Smooth muscle cell (in vitro differentiated cells): ENCODE measurements around the gene KMO. TPM values are rescaled to one million over a fixed set of nuclear protein-coding genes. Genes with fewer than 3 reads are reported as not detected.

Experiments used
- DNase-seq: peaks from one replicate; lab custom pipeline; 2025; ENCODE audit not compliant: unreplicated experiment; lab: John Stamatoyannopoulos, UW
- H2AFZ ChIP-seq: fragments of 200-600 bp; sonication (generic); 2 replicates; pipeline ENCODE4 v1.6.0; 2016; ENCODE audit warnings: antibody characterized with exemption, low read depth, mild to moderate bottlenecking
- H3F3A ChIP-seq: fragments of 200-600 bp; sonication (generic); 2 replicates; pipeline ENCODE4 v1.6.0; 2017; ENCODE audit warnings: antibody characterized with exemption, low read depth
- H3K27ac ChIP-seq: fragments of 200-600 bp; sonication (generic); 2 replicates; pipeline ENCODE4 v1.5.1; 2016; ENCODE audit warnings: low read depth, mild to moderate bottlenecking
- H3K27me3 ChIP-seq: fragments of 200-600 bp; sonication (generic); 2 replicates; pipeline ENCODE4 v1.6.1; 2016; ENCODE audit warnings: low read depth, mild to moderate bottlenecking
- H3K36me3 ChIP-seq: fragments of 200-600 bp; sonication (generic); 2 replicates; pipeline ENCODE4 v1.5.1; 2016; ENCODE audit warnings: low read depth
- H3K4me1 ChIP-seq: fragments of 200-600 bp; sonication (generic); 2 replicates; pipeline ENCODE4 v1.5.1; 2016; ENCODE audit warnings: low read depth
- H3K4me2 ChIP-seq: fragments of 200-600 bp; sonication (generic); 2 replicates; pipeline ENCODE4 v1.6.0; 2016; ENCODE audit warnings: mild to moderate bottlenecking
- H3K4me3 ChIP-seq: fragments of 200-600 bp; sonication (generic); 2 replicates; pipeline ENCODE4 v1.5.1; 2016; ENCODE audit warnings: mild to moderate bottlenecking
- H3K79me2 ChIP-seq: fragments of 200-600 bp; sonication (generic); 2 replicates; pipeline ENCODE4 v1.6.0; 2016; ENCODE audit warnings: low read depth, mild to moderate bottlenecking
- H3K9ac ChIP-seq: fragments of 200-600 bp; sonication (generic); 2 replicates; pipeline ENCODE4 v1.6.0; 2016; ENCODE audit warnings: low read depth
- H3K9me3 ChIP-seq: fragments of 200-600 bp; sonication (generic); replicated peaks from 2 replicates; pipeline ENCODE4 v1.5.1; 2016; ENCODE audit warnings: low read depth
- H4K20me1 ChIP-seq: fragments of 200-600 bp; sonication (generic); 2 replicates; pipeline ENCODE4 v1.6.0; 2016; ENCODE audit warnings: low read depth
- CTCF ChIP-seq: fragments of 200-600 bp; sonication (generic); IDR thresholded peaks from 2 replicates; pipeline ENCODE4 v1.5.1; 2017; ENCODE audit warnings: borderline replicate concordance, mild to moderate bottlenecking, antibody characterized with exemption; ENCODE audit not compliant: insufficient read depth, poor library complexity, severe bottlenecking
- WGBS: methylation state at CpG from one replicate; pipeline ENCODE4 v1.1.7; 2016; ENCODE audit warnings: low lambda C conversion rate; 5-methylcytosine and 5-hydroxymethylcytosine counted together
- polyA plus RNA-seq: library from polyadenylated mRNA; unstranded; fragments of >200 nt; fragmentation: Nextera tagmentation; extraction: Ambion mirVana; gene quantifications from 2 replicates; pipeline ENCODE4 v1.2.1, GENCODE V29; 2016
- total RNA-seq: library from RNA; depleted of rRNA; stranded (reverse); fragments of >200 nt; gene quantifications from 2 replicates; pipeline ENCODE4 v1.2.3, GENCODE V29; 2014

KMO gene
- total and polyA plus RNA-seq, 2 experiments from 2014 or later = 0.09 TPM

DNA sequence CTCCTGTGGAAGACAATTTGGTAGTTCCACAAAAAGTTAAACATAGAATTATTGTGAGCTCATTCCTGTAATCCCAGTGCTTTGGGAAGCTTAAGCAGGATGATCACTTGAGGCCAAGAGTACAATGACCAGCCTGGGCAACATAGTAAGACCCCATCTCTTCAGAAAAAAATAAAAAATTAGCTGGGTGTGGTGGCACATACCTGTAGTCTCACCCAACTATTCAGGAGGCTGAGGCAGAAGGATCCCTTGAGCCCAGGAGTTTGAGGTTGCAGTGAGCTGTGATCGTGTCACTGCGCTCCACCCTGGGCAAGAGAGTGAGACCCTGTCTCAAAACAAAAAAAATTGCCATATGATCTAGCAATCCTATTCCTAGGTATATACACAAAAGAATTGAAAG, 112.1 kb downstream of the KMO start:
- DNase-seq = no peak
- no peak overlapping the region for H3K9ac ChIP-seq
- no peaks in the 10 kb centered on the region for H3K36me3 ChIP-seq
- H3K27me3 ChIP-seq = no peaks in the 10 kb centered on the region
- H3K4me1 ChIP-seq = no peaks in the 10 kb centered on the region
- H3K9me3 ChIP-seq = no peaks in the 10 kb centered on the region
- no peaks in the 10 kb centered on the region for H4K20me1 ChIP-seq
- 98% methylated on average over 2 of the region's 2 CpGs for WGBS
- H3K27ac ChIP-seq = no peak overlapping the region
- H3K4me3 ChIP-seq = no peak overlapping the region
- H3K4me2 ChIP-seq = no peak overlapping the region
- H2AFZ ChIP-seq = no peak overlapping the region
- peaks cover 6% of the 10 kb centered on the region for H3F3A ChIP-seq
- H3K79me2 ChIP-seq = peaks cover 2% of the 10 kb centered on the region
- no peak for TF ChIP-seq CTCF

DNA sequence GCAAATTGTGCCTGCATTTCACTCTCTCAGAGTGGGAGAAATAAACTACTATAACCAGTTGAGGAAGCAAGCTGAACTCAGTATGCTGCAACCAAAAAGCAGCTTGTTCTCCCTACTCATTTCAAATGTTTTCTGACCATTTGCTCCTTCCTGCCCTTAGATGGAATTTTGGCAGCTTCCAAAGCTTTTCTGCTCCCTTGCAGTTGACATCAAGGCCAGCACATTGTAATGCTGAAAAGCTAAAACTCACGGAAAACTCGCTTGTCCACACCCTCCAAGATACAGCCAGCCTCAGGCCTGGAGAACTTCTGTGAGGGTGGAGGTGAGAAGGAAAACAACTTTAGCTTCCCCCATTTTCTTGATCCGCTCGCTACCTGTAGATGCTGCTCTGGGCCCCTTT, 113.0 kb downstream of the KMO start:
- Histone ChIP-seq H2AFZ (no peak overlapping the region), H3K4me1 (no peaks in the 10 kb centered on the region), H3K27ac (no peak overlapping the region), H3F3A (peaks cover 6% of the 10 kb centered on the region), H4K20me1 (no peaks in the 10 kb centered on the region), H3K79me2 (no peaks in the 10 kb centered on the region), H3K27me3 (no peaks in the 10 kb centered on the region), H3K4me2 (no peak overlapping the region), H3K36me3 (no peaks in the 10 kb centered on the region), H3K4me3 (no peak overlapping the region), H3K9ac (no peak overlapping the region), H3K9me3 (no peaks in the 10 kb centered on the region)
- WGBS = 81% methylated on average over 4 of the region's 4 CpGs
- no peak for TF ChIP-seq CTCF
- no peak for DNase-seq

Other genes with a start within 250 kb of the KMO start
- gene RGS7, start 175.2 kb upstream of the KMO start, total RNA-seq = not detected in 2 replicates
- 0.16 TPM in 1 of 2 replicates, not detected in the other for gene RGS7, start 175.2 kb upstream of the KMO start, polyA plus RNA-seq
- gene FH, start 12.6 kb upstream of the KMO start, total RNA-seq = 53.1 and 75.6 TPM in 2 replicates
- 46.5 and 57.7 TPM in 2 replicates for gene FH, start 12.6 kb upstream of the KMO start, polyA plus RNA-seq
- 11.3 and 11.5 TPM in 2 replicates for gene CHML, start 108.0 kb downstream of the KMO start, total RNA-seq
- 2.3 and 3.9 TPM in 2 replicates for gene CHML, start 108.0 kb downstream of the KMO start, polyA plus RNA-seq
- gene OPN3, start 108.0 kb downstream of the KMO start, total RNA-seq = 28.6 and 33.0 TPM in 2 replicates
- gene OPN3, start 108.0 kb downstream of the KMO start, polyA plus RNA-seq = 24.8 and 29.9 TPM in 2 replicates
- not detected in 2 replicates for gene WDR64, start 119.9 kb downstream of the KMO start, total RNA-seq
- gene WDR64, start 119.9 kb downstream of the KMO start, polyA plus RNA-seq = 0.44 TPM in 1 of 2 replicates, not detected in the other